HG03095 (cell line): ENCODE data around the gene PTPRO.
A peak's percentile ranks its signal among the peaks of the same experiment; 100 is the strongest.

Experiments
- ATAC-seq: cut with Tn5 transposase; IDR thresholded peaks from one replicate; pipeline ENCODE4 v1.9.1; 2021; ENCODE audit warnings: moderate library complexity; ENCODE audit not compliant: unreplicated experiment

PTPRO gene

DNA sequence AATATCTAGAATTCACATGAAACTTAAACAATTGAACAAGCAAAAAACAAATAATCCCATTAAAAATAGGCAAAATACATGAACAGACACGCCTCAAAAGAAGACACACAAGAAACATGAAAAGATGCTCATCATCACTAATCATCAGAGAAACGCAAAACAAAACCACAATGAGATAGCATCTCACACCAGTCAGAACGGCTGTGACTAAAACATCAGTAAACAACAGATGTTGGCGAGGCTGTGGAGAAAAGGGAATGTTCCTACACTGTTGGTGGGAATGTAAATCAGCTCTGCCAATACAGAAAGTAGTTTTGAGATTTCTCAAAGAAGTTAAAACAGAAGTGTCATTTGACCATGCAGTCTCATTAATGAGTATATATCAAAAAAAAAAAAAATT lies 121.3 kb downstream of the PTPRO start:
- ATAC-seq = no peak

DNA sequence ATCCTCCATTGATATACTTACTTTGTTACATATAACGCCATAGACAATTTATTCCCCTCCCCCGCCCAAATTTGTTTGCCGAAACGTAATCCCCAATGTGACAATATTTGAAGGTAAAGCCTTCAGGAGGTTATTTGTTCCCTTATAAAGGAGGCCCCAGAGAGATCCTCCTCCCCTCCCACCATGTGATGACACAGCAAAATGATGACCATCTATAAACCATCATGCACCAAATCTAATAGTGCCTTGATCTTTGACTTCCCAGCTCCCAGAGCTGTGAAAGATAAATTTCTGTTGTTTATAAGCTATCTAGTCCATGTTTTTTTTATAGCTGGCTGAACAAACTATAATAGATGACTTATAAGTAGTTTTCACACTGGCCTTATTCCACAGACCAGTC lies 122.2 kb downstream of the PTPRO start:
- ATAC-seq = no peak

DNA sequence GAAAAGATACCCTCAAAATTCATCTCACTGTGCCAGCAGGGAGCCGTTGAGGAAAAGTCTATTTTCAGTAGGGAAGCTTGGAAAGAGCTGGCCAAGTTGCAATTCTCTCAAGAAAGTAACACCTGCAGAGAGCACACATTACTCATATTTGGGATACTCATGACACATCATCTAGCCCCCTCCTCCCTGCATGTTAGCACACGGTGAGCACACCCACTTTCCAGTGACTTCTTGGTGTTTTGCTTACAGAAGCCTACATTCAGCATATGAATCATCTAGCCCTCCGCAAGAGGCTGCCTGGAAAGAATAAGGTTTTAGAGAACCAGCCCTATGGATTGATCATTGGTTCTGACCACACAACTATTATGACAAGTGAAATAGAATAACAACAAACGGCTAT lies 124.5 kb downstream of the PTPRO start:
- no peak for ATAC-seq

DNA sequence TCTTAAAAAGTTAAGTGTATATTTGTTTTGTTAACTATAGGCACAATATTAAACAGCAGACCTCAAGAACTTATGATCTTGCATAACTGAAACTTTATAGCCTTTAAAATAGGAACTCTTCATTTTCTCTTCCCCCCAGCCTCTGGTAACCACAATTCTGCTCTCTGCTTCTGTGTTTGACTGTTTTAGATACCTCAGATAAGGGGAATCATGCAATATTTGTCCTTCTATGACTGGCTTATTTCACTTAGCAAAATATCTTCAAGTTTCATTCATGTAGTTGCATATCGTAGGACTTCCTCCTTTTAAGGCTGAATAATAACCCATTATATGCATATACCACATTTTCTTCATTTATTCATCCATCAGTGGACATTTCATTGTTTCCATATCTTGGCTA lies 131.3 kb downstream of the PTPRO start:
- peak; percentile 85 for ATAC-seq

DNA sequence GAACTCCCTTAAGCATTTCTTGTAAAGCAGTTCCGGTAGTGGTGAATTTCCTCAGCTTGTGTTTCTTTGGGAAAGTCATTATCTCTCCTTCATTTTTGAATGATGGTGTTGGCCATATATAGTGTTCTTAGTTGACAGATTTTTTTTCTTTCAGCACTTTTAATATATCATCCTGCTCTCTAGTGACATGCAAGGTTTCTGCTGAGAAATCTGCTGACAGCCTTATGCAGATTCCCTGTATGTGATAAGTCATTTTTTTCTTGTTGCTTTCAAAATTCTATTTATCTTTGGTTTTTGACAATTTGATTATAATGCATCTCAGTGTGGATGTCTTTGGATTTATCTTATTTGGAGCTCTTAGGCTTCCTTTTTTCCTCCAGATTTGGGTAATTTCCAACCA lies 135.7 kb downstream of the PTPRO start:
- no peak for ATAC-seq

DNA sequence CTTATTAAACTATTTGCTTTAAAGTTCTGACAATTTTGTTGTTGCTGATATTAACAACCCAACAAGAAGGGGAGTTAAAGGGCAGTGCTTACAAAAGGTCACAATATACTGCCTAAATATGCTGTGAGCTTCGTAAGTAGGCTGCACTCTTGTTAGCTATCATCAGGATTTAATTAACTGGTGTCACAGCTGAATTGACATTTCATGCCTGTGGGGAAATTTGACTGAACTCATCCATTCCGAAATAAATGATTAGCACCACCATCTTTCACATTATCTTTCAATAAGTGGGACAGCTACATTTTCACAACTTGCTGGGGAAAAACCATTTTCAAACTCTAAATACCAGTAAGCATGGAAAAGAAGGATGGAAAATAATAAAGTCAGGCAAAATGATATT lies 146.6 kb downstream of the PTPRO start:
- no peak for ATAC-seq

DNA sequence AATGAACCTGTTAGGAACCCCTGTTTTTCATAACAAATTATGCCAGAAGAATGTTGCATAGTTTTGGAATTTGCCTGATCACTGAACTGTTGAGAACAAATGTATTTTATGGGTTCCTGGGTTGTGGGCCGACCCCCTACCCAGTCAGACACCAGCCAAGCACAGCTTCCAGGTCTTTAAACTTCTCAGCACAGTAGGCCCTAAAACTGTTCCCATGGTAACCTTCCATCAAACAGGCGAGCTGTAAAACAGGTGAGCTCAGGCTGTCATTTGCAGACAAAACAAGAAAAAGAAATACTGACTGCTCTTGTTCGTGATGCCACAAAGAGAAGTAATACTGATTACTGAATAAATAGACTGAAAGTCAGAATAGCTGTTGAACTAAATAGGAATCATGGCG lies 147.0 kb downstream of the PTPRO start:
- ATAC-seq = no peak

DNA sequence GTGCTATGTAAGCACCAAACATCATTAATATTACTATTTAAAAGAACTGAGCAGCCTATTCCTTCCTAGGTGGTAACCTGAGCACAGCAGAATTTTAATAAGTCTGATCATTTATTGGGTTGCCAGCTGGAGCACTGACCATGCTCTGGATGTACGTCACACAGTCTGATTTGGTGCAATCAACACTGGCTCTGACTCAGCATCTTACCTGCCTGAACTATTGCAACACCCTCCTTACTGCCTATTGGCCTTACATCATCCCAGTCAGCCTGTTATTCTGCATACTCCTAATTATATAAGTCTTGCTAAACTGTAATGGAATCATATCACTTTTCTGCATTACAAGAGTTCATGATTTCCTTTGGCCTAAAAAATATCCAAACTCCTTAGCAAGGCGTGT lies 149.7 kb downstream of the PTPRO start:
- ATAC-seq = no peak

DNA sequence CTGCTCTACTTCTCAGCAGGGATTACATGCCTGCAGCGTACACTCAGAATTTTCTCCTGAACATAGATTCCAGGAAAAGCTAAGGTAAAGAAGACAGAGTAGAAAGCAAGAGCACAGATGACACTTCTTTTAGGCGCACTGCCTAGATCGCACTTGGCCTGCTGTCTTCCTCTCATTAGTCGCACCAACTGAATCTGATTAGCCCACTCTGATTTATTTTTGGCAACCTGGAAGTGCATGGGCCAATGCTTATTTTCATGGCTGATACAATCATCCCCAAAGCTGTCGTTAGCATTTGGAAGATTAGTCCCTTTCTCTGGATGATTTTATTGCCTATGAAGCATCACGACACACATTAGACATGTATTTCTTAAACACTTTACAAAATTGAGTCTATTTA lies 152.5 kb downstream of the PTPRO start:
- no peak for ATAC-seq

DNA sequence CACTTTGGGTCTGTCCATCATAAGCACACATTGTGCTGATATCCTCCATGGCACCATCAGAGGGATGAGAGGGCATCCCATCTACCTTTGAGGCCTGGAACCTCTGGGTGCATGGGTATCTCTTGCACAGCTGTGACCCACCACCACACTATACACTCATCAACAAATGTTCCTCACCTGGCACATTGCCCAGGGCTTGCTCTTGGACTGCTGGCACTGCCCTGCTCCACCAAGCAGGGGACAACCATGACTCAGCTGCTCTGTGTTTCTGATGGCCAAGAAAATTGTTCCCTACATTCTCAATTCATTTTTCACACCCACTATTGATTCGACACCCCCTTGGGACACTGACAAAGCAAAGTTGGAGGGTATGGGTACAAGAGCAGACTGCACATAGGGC lies 155.5 kb downstream of the PTPRO start:
- no peak for ATAC-seq

DNA sequence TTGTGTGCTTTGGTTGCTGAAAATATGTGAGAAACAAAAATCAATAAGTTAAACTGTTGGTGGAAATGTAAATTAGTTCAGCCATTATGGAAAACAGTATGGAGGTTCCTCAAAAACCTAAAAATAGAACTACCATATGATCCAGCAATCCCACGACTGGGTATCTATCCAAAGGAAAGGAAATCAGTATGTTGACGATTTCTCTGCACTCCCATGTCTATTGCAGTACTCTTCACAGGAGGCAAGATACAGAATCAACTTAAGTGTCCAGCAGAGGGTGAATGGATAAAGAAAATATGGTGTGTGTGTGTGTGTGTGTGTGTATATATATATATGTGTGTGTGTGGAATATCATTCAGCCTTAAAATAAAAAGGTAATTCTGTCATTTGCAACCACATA lies 159.5 kb downstream of the PTPRO start:
- no peak for ATAC-seq

DNA sequence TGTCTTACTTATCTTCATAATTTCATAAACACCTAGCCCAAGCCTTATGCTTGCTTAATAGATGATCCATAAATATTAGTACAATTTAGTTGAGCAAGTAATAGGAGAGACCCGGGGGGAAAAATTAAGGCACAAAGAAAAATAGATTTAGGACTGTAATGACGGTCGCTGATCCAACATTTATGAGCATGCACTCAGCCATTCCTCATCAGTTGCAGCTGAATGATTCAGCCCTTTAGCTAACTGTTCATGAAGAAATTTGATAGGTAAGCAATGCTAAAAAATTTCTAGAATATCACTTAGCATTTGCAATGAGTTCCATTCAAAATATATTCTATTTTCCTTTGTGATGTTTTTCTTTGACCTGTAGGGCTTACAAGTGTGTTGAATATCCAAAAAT lies 163.2 kb downstream of the PTPRO start:
- ATAC-seq = no peak

DNA sequence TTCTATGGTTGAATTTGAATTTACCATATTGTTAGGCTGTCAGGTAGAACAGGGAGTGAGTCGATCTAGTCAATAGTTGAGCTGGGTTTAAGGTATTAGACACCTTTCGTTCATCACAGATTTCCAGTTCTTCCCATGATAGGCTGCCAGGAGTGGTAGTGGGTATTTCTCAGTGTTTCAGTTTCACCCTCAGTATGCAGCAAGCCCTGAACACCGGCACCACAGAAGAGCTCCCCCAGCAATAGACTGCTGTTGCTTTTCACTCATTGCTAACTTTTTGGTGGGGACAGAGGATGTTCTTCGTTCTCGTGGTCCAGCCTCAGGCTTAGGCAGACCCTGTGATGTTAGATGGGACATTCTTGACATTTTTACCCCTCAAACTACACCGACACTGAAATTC lies 164.6 kb downstream of the PTPRO start:
- ATAC-seq = no peak

DNA sequence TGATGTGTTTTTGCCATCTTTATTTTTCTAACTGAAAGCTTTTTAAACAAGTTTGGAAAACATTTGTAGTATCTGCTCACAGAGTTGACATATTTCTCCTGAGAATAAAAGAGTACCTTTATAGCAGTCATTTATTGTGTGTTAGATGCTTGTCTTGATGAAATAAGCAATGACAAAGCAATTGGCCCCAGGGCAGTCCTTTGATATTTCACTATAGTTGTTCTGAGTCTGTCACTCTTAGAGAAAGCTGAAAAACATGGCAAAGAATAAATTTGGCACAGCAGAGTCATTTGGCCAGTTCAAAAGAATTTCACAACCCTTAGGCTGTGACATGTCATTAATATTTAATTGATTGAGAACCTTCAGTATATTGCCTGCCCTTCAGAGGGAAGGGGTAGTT lies 166.2 kb downstream of the PTPRO start:
- ATAC-seq = no peak

DNA sequence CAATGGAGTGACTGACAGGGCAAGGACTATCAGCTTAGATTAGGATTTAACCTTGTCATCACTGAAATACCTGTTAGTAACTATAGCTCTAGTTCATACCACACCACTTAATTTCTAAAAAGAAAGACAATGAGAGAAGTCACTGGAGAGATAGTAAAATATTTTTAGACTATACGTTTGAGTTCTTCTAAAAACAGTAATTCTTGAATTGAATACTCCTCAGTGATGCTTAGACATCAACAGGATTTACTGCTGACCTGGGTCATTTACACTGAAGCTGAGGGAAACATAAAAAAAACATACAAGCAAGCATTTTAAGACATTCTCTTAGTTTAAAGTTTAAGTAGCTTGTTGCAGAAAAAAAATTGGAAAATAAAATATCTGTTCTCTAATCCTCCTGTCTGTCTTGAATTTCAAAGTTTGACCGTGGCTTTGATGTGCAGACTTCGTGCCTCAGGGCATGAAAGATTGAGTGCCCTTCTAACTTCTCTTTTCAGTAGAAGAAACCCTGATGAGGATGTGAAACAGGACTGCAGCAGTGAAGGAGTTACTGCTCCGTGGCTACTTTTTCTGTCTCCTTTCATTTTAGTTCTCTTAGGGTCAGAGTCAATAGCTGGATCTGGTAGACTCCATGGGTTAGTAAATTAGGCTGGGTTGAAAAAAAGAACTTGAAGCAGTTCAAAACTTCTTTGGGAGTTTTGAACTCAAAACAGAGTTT lies 172.2 kb downstream of the PTPRO start:
- ATAC-seq = peak; percentile 87

DNA sequence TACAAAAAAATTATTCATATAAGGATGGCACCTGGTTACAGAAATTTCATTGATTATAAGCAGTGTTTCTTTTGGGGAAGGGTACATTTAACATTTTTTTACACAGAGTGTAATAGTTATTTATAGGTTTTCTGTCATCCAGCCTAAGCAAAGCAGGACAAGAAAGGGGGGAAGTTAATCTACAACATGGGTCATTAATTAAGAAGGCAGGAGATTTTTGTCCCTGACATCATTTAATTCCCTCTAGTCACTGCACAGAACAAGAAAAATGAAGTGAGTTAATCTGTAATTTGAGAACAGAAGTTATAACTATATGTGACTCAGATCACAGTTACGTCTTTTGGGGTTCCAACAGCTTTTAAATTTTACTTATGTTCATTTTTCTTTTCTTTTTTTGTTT lies 173.4 kb downstream of the PTPRO start:
- ATAC-seq = no peak

DNA sequence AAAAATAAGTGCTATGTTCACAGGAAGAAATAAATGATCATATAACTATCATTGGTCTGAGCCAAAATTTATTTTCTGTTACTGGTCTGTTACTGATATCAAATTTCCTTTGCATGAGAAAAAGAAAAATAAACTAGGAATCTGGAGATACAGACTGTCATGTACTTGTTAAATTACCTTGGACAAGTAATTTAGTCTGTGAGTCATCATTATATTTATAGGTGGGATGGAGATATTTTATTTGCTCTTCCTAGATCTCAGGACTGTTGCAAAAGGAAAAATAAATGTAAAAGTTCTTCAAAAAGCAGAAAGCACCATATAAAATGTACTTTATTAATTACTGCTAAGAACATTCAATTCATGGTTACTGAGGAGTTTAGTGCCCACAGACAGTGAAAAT lies 174.4 kb downstream of the PTPRO start:
- ATAC-seq = no peak

DNA sequence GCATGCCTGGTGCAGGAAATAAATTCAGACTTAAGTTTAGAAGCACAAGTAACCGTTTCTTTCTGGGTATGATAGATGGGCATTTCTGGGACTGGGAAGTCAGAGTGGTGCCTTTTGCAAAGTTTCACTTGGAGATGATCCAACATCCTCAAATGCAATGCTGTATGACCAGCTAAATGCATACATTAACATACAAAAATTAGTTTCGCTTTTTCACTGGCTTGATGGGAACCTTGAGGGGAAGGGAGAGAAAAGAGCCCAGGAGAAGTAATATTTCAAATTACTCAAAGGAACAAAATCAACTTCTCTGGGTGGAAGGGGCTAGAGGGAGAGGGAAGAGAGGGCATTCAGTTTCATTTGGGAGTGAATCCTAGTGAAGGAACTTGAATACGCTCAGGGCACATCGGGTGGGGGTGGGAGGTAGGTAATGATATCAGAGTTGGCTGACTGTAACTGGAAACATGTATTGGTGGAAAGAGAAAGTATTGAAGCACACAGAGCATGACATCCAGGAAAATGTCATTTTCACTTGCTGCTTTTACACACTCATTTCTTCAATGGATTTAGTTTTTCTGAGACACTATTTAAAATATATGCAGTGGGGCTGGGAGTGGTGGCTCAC lies 175.5 kb downstream of the PTPRO start:
- no peak for ATAC-seq

DNA sequence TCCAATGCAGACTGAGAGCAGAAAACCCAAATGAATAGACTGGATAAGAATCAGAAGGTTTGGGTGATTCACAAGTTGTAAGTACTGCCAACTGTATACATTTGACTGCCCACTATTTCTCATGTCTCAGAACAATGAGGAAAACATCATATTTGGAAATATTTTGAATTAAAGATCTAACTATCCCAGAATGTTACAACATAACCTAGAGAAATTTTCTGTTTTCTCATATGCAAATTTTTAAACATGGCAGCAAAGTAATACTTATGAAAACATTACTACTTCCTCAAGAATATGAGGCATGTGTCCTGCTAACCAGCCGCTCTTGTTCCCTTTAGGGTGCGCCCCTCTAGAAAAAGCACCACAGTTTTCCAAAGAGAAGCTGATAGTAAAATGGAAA lies 179.9 kb downstream of the PTPRO start:
- no peak for ATAC-seq

DNA sequence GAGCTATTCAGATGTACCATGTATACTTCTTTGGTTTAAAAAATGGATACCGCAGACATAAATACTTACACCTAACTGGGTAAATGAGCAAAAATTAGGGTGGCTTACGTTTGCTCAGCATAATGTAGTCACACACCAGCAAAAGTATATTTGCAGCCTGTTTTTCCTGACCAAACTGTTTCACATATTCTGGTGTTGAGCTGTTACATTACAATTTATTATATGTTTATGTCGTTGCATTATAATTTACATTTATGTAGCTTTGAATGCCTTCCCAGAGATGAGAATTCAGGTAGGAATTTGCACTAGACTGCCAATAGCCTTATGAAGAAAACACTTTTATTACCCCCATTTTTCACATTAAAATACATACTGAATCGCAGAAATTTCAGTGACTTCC lies 183.3 kb downstream of the PTPRO start:
- no peak for ATAC-seq

DNA sequence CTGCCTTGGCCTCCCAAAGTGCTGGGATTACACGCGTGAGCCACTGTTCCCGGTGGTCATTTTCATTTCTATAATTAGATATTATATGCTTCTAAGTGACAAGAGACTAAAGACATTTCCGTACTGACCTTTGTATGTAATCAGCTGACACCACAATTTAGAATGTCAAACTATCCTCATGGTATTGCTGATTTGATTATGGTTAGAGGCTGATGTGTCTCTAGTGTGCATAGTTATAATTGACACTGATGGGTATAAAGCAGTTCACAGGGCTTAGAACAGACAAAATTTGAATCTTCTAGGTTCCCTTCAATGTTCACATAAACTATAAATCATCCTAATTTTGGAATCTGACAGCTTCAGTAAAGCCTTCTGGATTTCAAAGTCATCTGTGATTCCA lies 192.7 kb downstream of the PTPRO start:
- ATAC-seq = no peak

DNA sequence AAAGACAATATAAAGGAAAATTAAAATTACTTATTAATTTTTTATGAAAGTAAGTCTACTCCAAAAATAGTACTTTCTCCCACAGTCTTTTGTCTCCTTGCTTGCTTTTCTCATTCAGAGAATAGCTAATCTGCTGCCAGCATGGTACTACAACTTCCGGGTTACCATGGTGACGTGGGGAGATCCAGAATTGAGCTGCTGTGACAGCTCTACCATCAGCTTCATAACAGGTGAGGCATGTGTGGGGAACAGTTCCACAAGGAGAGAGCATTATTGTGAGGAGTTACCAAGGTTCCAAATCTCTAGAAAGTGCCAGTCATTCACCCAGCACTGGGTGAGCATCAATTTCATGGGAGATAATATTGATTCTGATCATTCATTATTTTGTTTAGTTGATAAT lies 197.8 kb downstream of the PTPRO start:
- no peak for ATAC-seq

DNA sequence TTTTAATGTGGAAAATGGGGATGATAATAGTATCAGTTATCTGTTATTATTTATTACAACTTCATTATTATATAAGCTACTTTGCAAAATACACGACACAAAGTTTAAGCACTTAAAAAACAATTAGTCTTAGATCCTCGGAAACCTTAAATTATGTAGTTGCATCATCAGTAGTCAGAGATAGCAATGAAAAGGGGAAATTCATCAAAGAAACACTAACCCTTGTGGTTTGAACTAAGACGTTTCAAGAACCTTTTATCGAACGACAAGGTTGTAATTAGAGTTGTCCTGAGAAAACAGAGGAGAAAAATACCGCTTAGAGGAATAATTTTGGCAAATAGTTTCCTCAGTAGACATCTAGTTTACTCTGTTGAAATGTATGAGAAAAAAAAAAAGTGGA lies 198.5 kb downstream of the PTPRO start:
- ATAC-seq = no peak
